Epithelial cell of proximal tubule (primary cell): ENCODE measurements around the gene RCSD1. TPM values are rescaled to one million over a fixed set of nuclear protein-coding genes. Genes with fewer than 3 reads are reported as not detected.

Source experiments
- DNase-seq: peaks from one replicate; pipeline ENCODE4 v3.0.0-alpha.2; 2011; ENCODE audit warnings: low read depth
- H3K4me3 ChIP-seq: 2 replicates; pipeline ENCODE4 v1.5.1; 2011; ENCODE audit warnings: low read depth, mild to moderate bottlenecking, low read length
- total RNA-seq: library from RNA; depleted of rRNA; stranded (reverse); fragments of >200 nt; gene quantifications from 2 replicates; pipeline ENCODE4 v1.2.3, GENCODE V29; 2015
- TF ChIP-seq, protein P1 (sequence below): conservative IDR thresholded peaks from 2 replicates; pipeline ENCODE4 v1.5.1; 2012; ENCODE audit warnings: low read depth, mild to moderate bottlenecking, low read length

Gene RCSD1
- total RNA-seq, 1 donor from 2014 or later, result not detected

DNA sequence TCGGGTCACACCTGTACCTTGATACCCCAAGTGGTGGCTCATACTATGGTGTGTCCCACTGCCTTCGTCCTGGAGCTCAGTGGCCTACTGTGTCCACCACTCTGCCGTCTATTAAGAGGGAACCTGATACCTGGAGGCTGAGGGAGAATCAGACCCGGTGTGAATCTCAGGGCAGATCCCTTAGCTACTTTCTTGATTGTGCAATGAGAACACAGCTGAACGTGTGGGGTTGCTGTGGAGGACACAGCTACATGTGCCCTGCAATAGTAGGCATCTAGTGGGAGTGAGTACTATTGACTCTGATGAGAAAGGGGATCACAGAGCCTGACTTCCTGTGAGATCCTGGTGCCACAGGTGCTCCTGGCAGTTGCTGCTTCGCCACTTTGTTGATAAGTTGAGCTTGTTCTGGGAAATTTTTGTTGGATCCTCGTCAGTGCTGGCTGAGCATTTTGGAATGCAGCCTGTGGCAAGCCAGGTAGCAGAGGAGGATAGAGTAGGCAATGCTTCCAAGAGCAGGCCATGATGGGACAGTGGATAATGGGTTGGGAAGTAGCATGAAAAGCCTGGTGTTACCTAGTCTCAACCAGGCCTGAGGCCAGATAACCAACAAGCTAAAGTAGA is 63.5 kb downstream of the RCSD1 start:
- DNase-seq, result no peak
- TF ChIP-seq, protein P1, sequence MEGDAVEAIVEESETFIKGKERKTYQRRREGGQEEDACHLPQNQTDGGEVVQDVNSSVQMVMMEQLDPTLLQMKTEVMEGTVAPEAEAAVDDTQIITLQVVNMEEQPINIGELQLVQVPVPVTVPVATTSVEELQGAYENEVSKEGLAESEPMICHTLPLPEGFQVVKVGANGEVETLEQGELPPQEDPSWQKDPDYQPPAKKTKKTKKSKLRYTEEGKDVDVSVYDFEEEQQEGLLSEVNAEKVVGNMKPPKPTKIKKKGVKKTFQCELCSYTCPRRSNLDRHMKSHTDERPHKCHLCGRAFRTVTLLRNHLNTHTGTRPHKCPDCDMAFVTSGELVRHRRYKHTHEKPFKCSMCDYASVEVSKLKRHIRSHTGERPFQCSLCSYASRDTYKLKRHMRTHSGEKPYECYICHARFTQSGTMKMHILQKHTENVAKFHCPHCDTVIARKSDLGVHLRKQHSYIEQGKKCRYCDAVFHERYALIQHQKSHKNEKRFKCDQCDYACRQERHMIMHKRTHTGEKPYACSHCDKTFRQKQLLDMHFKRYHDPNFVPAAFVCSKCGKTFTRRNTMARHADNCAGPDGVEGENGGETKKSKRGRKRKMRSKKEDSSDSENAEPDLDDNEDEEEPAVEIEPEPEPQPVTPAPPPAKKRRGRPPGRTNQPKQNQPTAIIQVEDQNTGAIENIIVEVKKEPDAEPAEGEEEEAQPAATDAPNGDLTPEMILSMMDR, result no peak
- no peak overlapping the region for H3K4me3 ChIP-seq

DNA sequence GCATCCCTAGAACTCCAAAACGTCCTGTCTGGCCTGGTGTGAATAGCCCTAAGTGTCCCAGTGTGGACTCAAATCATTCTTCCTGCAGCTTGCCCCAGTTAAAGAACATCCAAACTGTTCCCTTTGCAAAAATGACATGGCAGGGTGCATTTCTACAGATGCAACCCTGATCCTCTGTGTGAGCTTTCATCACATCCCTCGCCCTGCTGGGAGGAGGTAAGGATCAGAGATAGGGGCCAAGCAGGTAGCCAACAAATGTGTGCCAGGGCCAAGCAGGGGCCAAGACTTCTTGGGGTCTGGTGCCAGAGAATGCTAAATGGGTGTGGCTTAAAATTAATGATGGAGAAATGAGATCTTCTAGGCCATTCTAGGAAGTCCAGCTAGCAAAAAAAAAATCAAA is 64.7 kb downstream of the RCSD1 start:
- TF ChIP-seq, protein P1, result no peak
- no peak for DNase-seq
- no peak overlapping the region for H3K4me3 ChIP-seq

DNA sequence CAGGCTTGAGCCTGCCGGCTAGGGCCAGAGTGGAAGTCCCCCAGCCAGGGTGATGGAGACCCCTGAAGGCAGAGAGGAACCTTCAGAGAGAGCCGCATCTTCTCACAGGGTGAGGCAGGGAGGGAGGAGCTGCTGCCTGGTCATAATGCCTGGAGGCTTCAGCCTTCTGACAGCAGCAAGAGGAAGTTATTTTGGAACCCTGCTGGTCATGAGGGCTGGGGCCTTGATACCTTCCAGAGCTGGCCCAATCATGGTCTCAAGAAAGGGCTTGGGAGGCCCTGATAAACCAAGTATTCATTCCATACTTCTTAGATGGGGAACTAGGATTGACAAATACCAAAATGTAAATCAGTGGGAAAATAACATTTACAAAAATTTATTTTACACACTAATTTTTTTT is 65.1 kb downstream of the RCSD1 start:
- TF ChIP-seq, protein P1, result no peak
- H3K4me3 ChIP-seq, result no peak overlapping the region
- no peak for DNase-seq

DNA sequence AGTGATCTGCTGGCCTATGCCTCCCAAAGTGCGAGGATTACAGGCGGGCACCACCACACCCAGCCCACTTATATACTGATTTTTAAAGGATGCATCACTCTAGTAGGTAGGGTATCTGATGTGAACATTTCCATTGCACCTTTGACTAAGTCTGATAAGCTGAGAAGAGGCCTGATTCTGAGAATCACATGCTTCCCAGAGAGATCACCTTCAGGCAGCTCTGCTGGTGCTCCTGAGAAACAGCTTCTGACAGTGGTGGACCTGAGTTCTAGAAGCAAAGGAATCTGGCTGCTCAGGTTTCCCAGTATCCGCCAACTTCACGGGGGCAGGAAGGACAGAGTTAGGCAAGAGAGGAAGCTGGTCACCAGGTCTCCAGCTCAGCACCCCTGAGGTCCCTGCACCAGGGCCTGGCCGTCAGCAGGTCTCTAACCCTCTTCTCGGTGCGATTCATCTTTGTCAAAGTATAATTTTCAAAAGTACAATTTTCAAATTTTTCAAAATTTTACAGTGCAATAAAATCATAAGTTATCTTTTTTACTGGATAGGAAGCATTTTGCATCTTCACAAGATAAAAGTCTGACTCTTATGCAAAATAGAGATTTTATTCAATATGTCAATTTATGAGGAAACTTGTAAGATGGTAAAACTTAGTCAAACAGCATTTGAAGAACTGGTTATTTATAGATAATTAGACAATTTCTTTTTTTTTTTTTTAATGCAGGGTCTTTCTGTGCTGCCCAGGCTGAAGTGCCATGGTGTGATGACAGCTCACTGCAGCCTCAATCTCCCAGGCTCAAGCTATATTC is 65.9 kb downstream of the RCSD1 start:
- TF ChIP-seq, protein P1, result no peak
- no peak for DNase-seq
- no peak overlapping the region for H3K4me3 ChIP-seq

DNA sequence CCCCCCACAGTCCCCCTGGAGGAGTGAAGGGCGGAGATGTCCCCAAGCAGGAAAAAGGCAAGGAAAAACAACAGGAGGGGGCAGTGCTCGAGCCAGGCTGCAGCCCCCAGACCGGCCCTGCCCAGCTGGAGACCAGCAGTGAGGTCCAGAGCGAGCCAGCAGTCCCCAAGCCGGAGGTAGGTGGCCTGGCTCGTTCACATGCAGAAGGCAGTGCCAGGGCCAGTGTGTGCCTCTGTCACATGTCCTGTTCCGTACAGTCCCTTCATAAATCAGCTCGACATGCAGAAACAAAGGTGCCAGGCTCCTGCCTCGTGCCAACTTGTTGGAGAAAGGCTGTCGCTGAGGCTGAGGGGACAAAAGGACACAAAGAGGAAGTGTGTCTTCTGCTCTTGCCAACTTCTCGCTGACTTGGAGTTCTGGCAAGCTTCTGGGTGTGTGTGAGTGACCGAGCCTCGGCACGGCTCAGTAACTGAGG is 67.7 kb downstream of the RCSD1 start:
- H3K4me3 ChIP-seq, result no peak overlapping the region
- no peak for DNase-seq
- TF ChIP-seq, protein P1, result no peak

DNA sequence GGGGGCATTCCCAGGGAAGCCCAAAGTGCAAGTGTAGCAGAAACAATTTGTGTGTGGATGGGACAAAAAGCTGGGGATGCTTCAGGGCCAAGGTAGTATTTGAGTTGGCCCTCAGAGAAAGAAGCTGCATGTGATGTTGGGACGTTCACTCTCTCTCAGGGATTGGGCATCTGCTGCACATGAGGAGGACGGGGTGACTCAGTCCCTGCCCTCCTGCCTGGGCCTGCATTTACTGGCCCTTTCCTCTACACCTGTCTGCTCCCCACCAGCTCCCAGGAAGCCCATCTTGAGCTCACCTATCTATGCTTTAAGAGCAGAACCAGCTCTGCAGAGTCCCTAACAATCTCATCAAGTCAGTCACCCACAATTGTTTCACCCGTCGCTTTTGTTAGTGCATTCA is 68.3 kb downstream of the RCSD1 start:
- DNase-seq, result no peak
- TF ChIP-seq, protein P1, result no peak
- no peak overlapping the region for H3K4me3 ChIP-seq
